WTC11 (cell line): ENCODE data around the gene CEBPG. TPM values are rescaled to one million over a fixed set of nuclear protein-coding genes. Genes with fewer than 3 reads are reported as not detected.

Experiments used
- ATAC-seq: fragments of 200-7000 bp; cut with Tn5 transposase; 2 replicates; pipeline ENCODE4 v1.10.0; 2021; ENCODE audit warnings: mild to moderate bottlenecking, moderate library complexity
- CTCF ChIA-PET: fragments of 300-600 bp; sonication (Branson Sonifier 250); formaldehyde crosslinking; loops from one replicate; lab custom pipeline; 2021; ENCODE audit warnings: antibody characterized with exemption; lab: Charles Lee
- POLR2A ChIA-PET: fragments of 350-600 bp; sonication (Branson Sonifier 250); formaldehyde crosslinking; loops from one replicate; lab custom pipeline; 2021; ENCODE audit warnings: antibody characterized with exemption; lab: Charles Lee
- DNase-seq: peaks from one replicate; pipeline ENCODE4 v3.0.0; 2021; ENCODE audit warnings: low spot score
- H3K27ac Mint-ChIP-seq: 2 replicates; pipeline ENCODE4 v1.8.0; 2021; ENCODE audit warnings: mixed read lengths
- H3K27me3 Mint-ChIP-seq: 2 replicates; pipeline ENCODE4 v1.8.0; 2021; ENCODE audit warnings: low read depth, mild to moderate bottlenecking, moderate library complexity, mixed read lengths
- H3K36me3 Mint-ChIP-seq: 2 replicates; pipeline ENCODE4 v1.8.0; 2021; ENCODE audit warnings: mixed read lengths
- H3K4me1 Mint-ChIP-seq: 2 replicates; pipeline ENCODE4 v1.8.0; 2022; ENCODE audit warnings: mixed read lengths
- H3K4me3 Mint-ChIP-seq: 2 replicates; pipeline ENCODE4 v1.8.0; 2021; ENCODE audit warnings: mild to moderate bottlenecking, moderate library complexity, mixed read lengths
- H3K9me3 Mint-ChIP-seq: 2 replicates; pipeline ENCODE4 v1.8.0; 2021; ENCODE audit warnings: mixed read lengths
- CREB1 ChIP-seq: sonication (generic); formaldehyde crosslinking; IDR thresholded peaks from 2 replicates; pipeline ENCODE4 v1.8.0; 2023; ENCODE audit warnings: mild to moderate bottlenecking, missing genetic modification reagents
- ELF4 ChIP-seq: sonication (generic); formaldehyde crosslinking; IDR thresholded peaks from 2 replicates; pipeline ENCODE4 v1.8.1; 2022; ENCODE audit warnings: low read depth, mild to moderate bottlenecking, moderate library complexity, missing genetic modification reagents
- EMX1 ChIP-seq: fragments of 250-450 bp; sonication (Bioruptor Pico); IDR thresholded peaks from 2 replicates; pipeline ENCODE4 v1.8.0; 2021; ENCODE audit warnings: mild to moderate bottlenecking
- ETV6 ChIP-seq: sonication (generic); formaldehyde crosslinking; IDR thresholded peaks from 2 replicates; pipeline ENCODE4 v1.8.1; 2022; ENCODE audit warnings: mild to moderate bottlenecking, missing genetic modification reagents
- FOXP1 ChIP-seq: sonication (generic); formaldehyde crosslinking; IDR thresholded peaks from 2 replicates; pipeline ENCODE4 v1.8.0; 2022; ENCODE audit warnings: missing genetic modification reagents, mild to moderate bottlenecking, moderate library complexity, borderline replicate concordance
- GABPB1 ChIP-seq: sonication (generic); formaldehyde crosslinking; IDR thresholded peaks from 2 replicates; pipeline ENCODE4 v1.8.1; 2023; ENCODE audit warnings: mild to moderate bottlenecking, missing genetic modification reagents
- GRHL2 ChIP-seq: fragments of 250-450 bp; sonication (Bioruptor Pico); IDR thresholded peaks from 2 replicates; pipeline ENCODE4 v1.8.0; 2022; ENCODE audit warnings: mild to moderate bottlenecking, moderate library complexity; ENCODE audit not compliant: insufficient replicate concordance, severe bottlenecking
- GTF2I ChIP-seq: fragments of 250-450 bp; sonication (Bioruptor Pico); conservative IDR thresholded peaks from 2 replicates; pipeline ENCODE4 v1.4.0; 2021; ENCODE audit warnings: mild to moderate bottlenecking
- HMGXB4 ChIP-seq: sonication (generic); formaldehyde crosslinking; IDR thresholded peaks from 2 replicates; pipeline ENCODE4 v1.8.1; 2023; ENCODE audit warnings: mild to moderate bottlenecking, moderate library complexity, missing genetic modification reagents
- MLX ChIP-seq: sonication (generic); formaldehyde crosslinking; IDR thresholded peaks from 2 replicates; pipeline ENCODE4 v1.8.1; 2023; ENCODE audit warnings: mild to moderate bottlenecking, missing genetic modification reagents, moderate library complexity
- MYBL2 ChIP-seq: sonication (generic); formaldehyde crosslinking; IDR thresholded peaks from 2 replicates; pipeline ENCODE4 v1.8.1; 2023; ENCODE audit warnings: mild to moderate bottlenecking, moderate library complexity, missing genetic modification reagents
- OVOL2 ChIP-seq: fragments of 250-450 bp; sonication (Bioruptor Pico); IDR thresholded peaks from 2 replicates; pipeline ENCODE4 v1.9.0; 2021; ENCODE audit warnings: mild to moderate bottlenecking, borderline replicate concordance
- RORB ChIP-seq: fragments of 250-450 bp; sonication (Bioruptor Pico); IDR thresholded peaks from 2 replicates; pipeline ENCODE4 v1.9.0; 2021; ENCODE audit warnings: mild to moderate bottlenecking
- USF1 ChIP-seq: sonication (generic); formaldehyde crosslinking; IDR thresholded peaks from 2 replicates; pipeline ENCODE4 v1.8.0; 2022; ENCODE audit warnings: mild to moderate bottlenecking, missing genetic modification reagents
- ZNF512 ChIP-seq: sonication (generic); formaldehyde crosslinking; IDR thresholded peaks from 2 replicates; pipeline ENCODE4 v1.8.1; 2022; ENCODE audit warnings: missing genetic modification reagents, borderline replicate concordance
- total RNA-seq: library from RNA; stranded (reverse); gene quantifications from 3 replicates; pipeline ENCODE4 v1.2.3, GENCODE V29; 2021
- TF ChIP-seq, protein P1 (sequence below): sonication (generic); formaldehyde crosslinking; IDR thresholded peaks from 2 replicates; pipeline ENCODE4 v1.8.0; 2022; ENCODE audit warnings: mild to moderate bottlenecking, missing genetic modification reagents
- TF ChIP-seq, protein P2 (sequence below): sonication (generic); formaldehyde crosslinking; IDR thresholded peaks from 2 replicates; pipeline ENCODE4 v1.8.1; 2023; ENCODE audit warnings: mild to moderate bottlenecking, missing genetic modification reagents

The CEBPG gene
- total RNA-seq, 1 experiment from 2014 or later = 33.1 TPM

- TF ChIP-seq ZNF512 (CRISPR knock-in tag) = no peak
- no peak for TF ChIP-seq MLX (CRISPR knock-in tag)
Observed at GRCh38 chr19:33393286-33394005, 19.9 kb downstream of the CEBPG start (continued).

DNA sequence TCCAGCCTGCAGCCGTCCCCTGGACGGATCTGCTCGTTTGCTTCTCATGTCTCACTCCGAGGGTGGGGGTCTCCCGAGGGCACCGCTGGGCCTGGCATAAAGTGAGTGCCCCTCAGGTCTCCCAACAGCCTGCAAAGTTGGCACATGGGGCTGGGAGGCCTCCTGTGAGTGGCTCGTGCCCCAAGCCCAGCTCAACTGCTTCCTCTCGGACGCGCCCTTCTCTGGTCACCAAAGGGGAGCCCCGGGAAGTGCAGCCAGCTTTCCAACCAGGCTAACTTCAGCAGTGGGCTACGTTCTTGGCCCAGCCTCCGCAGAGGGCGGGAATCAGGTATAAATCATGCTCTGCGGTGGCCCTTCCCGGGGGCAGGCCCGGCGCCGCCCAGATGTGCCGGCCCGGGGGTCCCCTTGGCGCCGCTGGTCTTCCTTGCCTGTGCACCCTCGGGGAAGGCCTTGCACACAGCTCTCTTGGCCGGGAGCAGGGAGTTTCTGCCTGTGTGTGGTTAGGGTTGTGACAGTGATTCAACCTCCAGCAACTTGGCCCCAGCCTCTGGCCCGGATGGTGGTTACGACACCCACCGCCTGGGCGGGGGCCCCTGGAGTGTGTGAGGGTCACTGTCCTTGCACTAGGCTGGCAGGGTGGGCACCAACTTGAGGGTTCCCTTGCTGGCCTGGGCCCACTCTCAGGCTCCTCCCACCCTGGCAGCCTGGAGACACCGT is 20.7 kb downstream of the CEBPG start:
- H3K4me1 Mint-ChIP-seq = peaks cover 10% of the 10 kb centered on the region
- H3K36me3 Mint-ChIP-seq = no peaks in the 10 kb centered on the region
- no peak for DNase-seq
- H3K9me3 Mint-ChIP-seq = no peaks in the 10 kb centered on the region
- peak overlapping the region; percentile 78; the same call in 1 of the 2 replicates for H3K27ac Mint-ChIP-seq
- no peak overlapping the region for H3K4me3 Mint-ChIP-seq
- no peak for ATAC-seq
- no peaks in the 10 kb centered on the region for H3K27me3 Mint-ChIP-seq
- POLR2A ChIA-PET = interaction anchor here (1.2 kb wide), 1 partner anchor 12 kb away, joined by 3 read pairs; no protein-coding TSS in a partner anchor
- CTCF ChIA-PET = interaction anchor here (1.0 to 2.0 kb wide), 5 partner anchors 13 to 384 kb away, joined by 3 to 7 read pairs (median 4); no protein-coding TSS in a partner anchor
- TF ChIP-seq MYBL2 (CRISPR knock-in tag) (no peak), GABPB1 (CRISPR knock-in tag) (peak; percentile 86)

DNA sequence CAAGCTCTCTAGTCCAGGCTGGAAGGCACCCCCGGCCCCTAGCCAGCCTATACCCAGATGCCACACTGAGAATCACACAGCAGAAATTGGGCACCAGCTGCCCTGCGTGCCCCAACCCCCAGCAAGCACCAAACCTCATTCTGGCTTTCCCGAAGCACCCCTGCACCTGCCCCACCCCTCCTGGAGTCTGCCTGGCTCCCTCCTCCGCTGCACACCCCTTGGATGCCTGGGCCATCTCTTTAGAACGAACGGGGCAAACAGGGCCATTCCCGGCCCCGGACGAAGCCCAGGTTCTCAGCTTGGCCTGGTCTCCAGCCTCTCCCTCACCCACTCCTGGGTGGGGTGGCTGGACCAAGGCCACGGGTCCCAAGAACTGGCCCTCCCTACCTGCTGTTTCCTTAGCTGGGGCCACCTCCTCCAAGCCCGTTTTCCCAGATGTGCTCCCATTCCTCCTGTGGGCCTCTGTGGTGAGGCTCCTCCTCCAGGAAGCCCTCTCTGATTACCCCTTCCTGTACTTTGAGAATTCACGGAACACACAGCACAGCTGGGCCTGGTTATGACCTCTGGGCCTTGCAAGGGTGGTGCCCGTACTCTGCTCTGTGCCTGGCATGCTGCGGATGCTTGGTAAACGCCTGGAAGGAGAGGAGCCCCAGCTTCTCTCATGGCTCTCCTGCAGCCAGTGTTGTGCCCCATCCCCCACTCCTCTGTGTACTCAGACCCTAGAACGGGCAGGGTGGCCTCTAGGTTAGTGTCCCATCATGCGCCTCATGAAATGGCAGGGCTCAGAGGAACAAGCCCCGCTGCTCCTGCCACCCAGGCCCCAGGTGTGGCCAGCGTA is 21.4 kb downstream of the CEBPG start:
- ATAC-seq = no peak
- Mint-ChIP-seq H3K36me3 (no peaks in the 10 kb centered on the region), H3K4me3 (no peak overlapping the region), H3K27ac (peak overlapping the region; percentile 36; the same call in 1 of the 2 replicates), H3K9me3 (no peaks in the 10 kb centered on the region), H3K4me1 (peaks cover 10% of the 10 kb centered on the region), H3K27me3 (no peaks in the 10 kb centered on the region)
- no peak for DNase-seq
- POLR2A ChIA-PET = no interaction called here
- CTCF ChIA-PET = interaction anchor here (0.9 to 5.2 kb wide), 7 partner anchors 13 to 383 kb away, joined by 3 to 41 read pairs (median 3); no protein-coding TSS in a partner anchor
- no peak for TF ChIP-seq CREB1 (CRISPR knock-in tag)
- no peak for TF ChIP-seq OVOL2
- TF ChIP-seq RORB (CRISPR knock-in tag) = no peak
- TF ChIP-seq, protein P1, sequence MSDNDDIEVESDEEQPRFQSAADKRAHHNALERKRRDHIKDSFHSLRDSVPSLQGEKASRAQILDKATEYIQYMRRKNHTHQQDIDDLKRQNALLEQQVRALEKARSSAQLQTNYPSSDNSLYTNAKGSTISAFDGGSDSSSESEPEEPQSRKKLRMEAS (CRISPR knock-in tag) = no peak
- TF ChIP-seq GTF2I (CRISPR knock-in tag) = no peak
- TF ChIP-seq HMGXB4 (CRISPR knock-in tag) = no peak
- TF ChIP-seq ELF4 (CRISPR knock-in tag) = no peak
- TF ChIP-seq ETV6 (CRISPR knock-in tag) = no peak
- TF ChIP-seq ZNF512 (CRISPR knock-in tag) = no peak
- TF ChIP-seq GRHL2 (CRISPR knock-in tag) = no peak
- TF ChIP-seq, protein P2, sequence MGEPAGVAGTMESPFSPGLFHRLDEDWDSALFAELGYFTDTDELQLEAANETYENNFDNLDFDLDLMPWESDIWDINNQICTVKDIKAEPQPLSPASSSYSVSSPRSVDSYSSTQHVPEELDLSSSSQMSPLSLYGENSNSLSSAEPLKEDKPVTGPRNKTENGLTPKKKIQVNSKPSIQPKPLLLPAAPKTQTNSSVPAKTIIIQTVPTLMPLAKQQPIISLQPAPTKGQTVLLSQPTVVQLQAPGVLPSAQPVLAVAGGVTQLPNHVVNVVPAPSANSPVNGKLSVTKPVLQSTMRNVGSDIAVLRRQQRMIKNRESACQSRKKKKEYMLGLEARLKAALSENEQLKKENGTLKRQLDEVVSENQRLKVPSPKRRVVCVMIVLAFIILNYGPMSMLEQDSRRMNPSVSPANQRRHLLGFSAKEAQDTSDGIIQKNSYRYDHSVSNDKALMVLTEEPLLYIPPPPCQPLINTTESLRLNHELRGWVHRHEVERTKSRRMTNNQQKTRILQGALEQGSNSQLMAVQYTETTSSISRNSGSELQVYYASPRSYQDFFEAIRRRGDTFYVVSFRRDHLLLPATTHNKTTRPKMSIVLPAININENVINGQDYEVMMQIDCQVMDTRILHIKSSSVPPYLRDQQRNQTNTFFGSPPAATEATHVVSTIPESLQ (CRISPR knock-in tag) = no peak
- TF ChIP-seq EMX1 (CRISPR knock-in tag) = no peak
- no peak for TF ChIP-seq FOXP1 (CRISPR knock-in tag)
- TF ChIP-seq USF1 = no peak
